ENCODE results near the gene ABITRAM. TPM values are rescaled to one million over a fixed set of nuclear protein-coding genes. Genes with fewer than 3 reads are reported as not detected.
"Not testable (repeated sequence)": the region's sequence is repeated elsewhere in the genome, so short reads cannot be mapped to it uniquely, and the experiment has no call there.

ABITRAM gene
- total RNA-seq, 4 donors from 2014 or later = 1.3 to 13.1 (median 6.3) TPM

DNA sequence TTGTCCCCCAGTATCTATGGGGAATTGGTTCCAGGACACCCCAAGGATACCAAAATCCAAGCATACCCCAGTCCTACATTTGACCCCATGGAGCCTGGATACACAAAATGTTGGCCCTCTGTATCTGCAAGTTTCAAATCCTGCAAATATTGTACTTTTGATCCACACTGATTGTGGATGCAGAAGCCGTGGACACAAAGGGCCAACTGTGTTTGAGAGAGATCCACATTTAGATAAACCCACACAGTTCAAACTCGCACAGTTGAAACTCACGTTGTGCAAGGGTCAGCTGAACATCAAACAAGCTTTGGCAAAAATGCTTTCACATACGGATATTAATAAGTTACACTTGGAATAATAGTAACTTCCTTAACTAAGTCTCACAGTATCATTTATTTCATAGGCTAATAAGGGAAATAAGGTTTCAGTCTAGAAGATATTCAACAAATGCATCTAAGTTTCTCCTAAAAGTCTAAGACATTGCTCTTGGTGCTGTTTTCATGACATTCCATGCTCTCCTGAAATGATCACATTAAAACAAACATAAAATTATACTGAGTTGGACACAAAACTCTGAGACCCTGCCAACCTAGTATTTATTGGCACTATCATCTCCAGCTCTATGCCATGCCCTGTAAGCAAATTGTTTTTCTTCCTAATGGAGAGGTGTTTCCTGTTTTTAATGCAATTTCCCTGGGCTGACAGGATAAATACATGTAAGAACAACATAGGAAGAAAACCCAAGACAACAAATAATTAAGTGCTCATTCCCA lies 39.8 kb upstream of the ABITRAM start:
- no peak for TF ChIP-seq POLR2A (IDR thresholded peaks at IDR 0.05)
- TF ChIP-seq CTCF (IDR thresholded peaks at IDR 0.05) = no peak
- H3K27me3 ChIP-seq = no peaks in the 10 kb centered on the region
- H3K4me1 ChIP-seq = no peaks in the 10 kb centered on the region
- intact Hi-C loops (cut with DNase I; ENCODE audit: low total_unique reads) = no loop called here
- H3K36me3 ChIP-seq = no peaks in the 10 kb centered on the region
- DNase-seq = no peak
- no peaks in the 10 kb centered on the region for H3K9me3 ChIP-seq
- no peak overlapping the region for H3K27ac ChIP-seq
- H3K4me3 ChIP-seq = no peak overlapping the region

DNA sequence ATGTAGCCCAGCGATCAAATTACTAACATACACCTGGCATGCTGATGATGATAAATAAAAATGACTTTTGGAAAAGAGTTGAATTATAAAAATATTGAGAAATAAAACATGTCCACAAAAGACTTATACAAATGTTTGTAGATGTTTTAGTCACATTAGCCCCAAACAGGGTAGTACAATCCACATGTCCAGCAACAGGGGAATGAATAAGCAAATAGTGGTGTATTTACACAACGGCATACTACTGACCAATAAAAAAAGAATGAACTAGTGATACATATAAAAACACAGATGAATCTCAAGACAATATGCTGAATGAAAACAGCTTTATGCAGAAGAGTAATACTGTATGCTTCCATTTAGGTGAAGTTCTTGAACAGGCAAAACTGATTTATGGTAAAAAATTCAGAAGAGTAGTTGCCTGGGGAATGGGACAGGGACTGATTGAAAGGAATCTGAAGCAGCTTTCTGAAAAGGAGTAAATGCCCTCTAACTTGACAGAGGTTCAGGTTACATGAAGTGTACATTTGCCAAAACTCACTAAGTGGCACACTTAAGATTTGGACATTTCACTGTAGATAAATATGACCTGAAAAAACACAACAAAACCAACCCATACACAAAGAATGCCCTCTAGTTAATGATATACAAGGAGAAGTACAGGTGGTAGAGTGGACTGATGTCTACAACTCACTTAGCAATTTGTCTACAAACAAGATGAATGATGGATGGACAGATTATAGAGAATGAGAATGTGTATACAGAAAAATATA lies 36.7 kb upstream of the ABITRAM start:
- Histone ChIP-seq H3K27me3 (no peaks in the 10 kb centered on the region), H3K4me3 (no peak overlapping the region), H3K36me3 (no peaks in the 10 kb centered on the region), H3K4me1 (no peaks in the 10 kb centered on the region), H3K27ac (no peak overlapping the region), H3K9me3 (no peaks in the 10 kb centered on the region)
- no peak for DNase-seq
- TF ChIP-seq POLR2A (IDR thresholded peaks at IDR 0.05) (no peak), CTCF (IDR thresholded peaks at IDR 0.05) (no peak)
- intact Hi-C loops (cut with DNase I; ENCODE audit: low total_unique reads) = no loop called here

GRCh38 chr9:108899023-108899695 lies 35.0 kb upstream of the ABITRAM start:
- H3K4me3 ChIP-seq; intact Hi-C loops (cut with DNase I; ENCODE audit: low total_unique reads); H3K9me3 ChIP-seq; H3K27ac ChIP-seq; H3K4me1 ChIP-seq; H3K36me3 ChIP-seq; H3K27me3 ChIP-seq; DNase-seq: not testable (repeated sequence)

DNA sequence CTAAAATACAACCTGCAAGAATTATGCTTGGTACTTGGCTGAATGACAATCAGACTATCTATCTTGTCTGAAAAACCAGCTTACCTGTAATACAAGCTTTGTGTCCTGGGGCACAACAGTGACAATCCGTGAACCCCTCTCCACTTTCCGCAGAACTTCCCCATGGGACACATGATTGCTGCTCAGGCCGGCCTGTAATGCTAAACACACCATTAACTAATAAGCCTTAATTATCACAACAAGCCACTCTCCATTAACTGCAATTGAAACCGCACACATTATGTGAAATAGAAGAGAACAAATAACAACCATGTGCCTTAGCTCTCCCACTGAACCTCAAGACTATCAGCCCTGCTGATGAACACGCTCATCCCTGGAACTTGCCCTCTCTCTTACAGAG lies 34.0 kb upstream of the ABITRAM start:
- Histone ChIP-seq H3K36me3 (no peaks in the 10 kb centered on the region), H3K27me3 (no peaks in the 10 kb centered on the region), H3K27ac (no peak overlapping the region), H3K4me3 (no peak overlapping the region), H3K9me3 (no peaks in the 10 kb centered on the region), H3K4me1 (no peaks in the 10 kb centered on the region)
- no peak for TF ChIP-seq POLR2A (IDR thresholded peaks at IDR 0.05)
- no peak for TF ChIP-seq CTCF (IDR thresholded peaks at IDR 0.05)
- DNase-seq = no peak
- intact Hi-C loops (cut with DNase I; ENCODE audit: low total_unique reads) = no loop called here

- Histone ChIP-seq H3K4me1 (no peaks in the 10 kb centered on the region), H3K27me3 (no peaks in the 10 kb centered on the region), H3K4me3 (no peak overlapping the region), H3K27ac (no peak overlapping the region), H3K36me3 (no peaks in the 10 kb centered on the region), H3K9me3 (no peaks in the 10 kb centered on the region)
- TF ChIP-seq POLR2A (IDR thresholded peaks at IDR 0.05) (no peak), CTCF (IDR thresholded peaks at IDR 0.05) (no peak)
- intact Hi-C loops (cut with DNase I; ENCODE audit: low total_unique reads) = no loop called here
- no peak for DNase-seq
These were observed 30.6 kb upstream of the ABITRAM start for GRCh38 chr9:108903420-108904103.
